SK-N-SH (cell line): ENCODE measurements around the gene GTF2I. TPM values are rescaled to one million over a fixed set of nuclear protein-coding genes. Genes with fewer than 3 reads are reported as not detected.

ENCODE experiments used
- CTCF ChIA-PET: fragments of 300-600, 350-600 bp; formaldehyde crosslinking; extraction: SDS; loops from one replicate; lab custom pipeline; 2021; lab: Yijun Ruan, JAX
- POLR2A ChIA-PET: fragments of 350-600 bp; sonication (Branson Sonifier 250); formaldehyde crosslinking; extraction: SDS; loops from one replicate; lab custom pipeline; 2020; ENCODE audit warnings: antibody characterized with exemption, inconsistent platforms; lab: Yijun Ruan, JAX
- DNase-seq: peaks from one replicate; pipeline ENCODE4 v3.0.0; 2012
- H2AFZ ChIP-seq: fragments of 200-600 bp; sonication (generic); 2 replicates; pipeline ENCODE4 v1.8.1; 2016; ENCODE audit warnings: antibody characterized with exemption, mild to moderate bottlenecking, low read depth
- H3F3A ChIP-seq: fragments of 200-600 bp; sonication (generic); replicated peaks from 2 replicates; pipeline ENCODE3; 2016; ENCODE audit warnings: antibody characterized with exemption, mild to moderate bottlenecking; ENCODE audit not compliant: insufficient read depth
- H3K27ac ChIP-seq, 2 experiments: fragments of 200-500 bp in 1 of 2; fragments of 200-600 bp in 1 of 2; sonication (Bioruptor generic) in 1 of 2; sonication (generic), shearing (Covaris generic) in 1 of 2; 2 replicates each; pipeline versions ENCODE4 v1.5.1 to v1.6.1; 2014 to 2016; ENCODE audit warnings: low read depth in 2 of 2, inconsistent platforms in 1 of 2, low read length in 1 of 2, mild to moderate bottlenecking in 1 of 2, mixed read lengths in 1 of 2
- H3K27me3 ChIP-seq: fragments of 200-600 bp; sonication (generic), shearing (Covaris generic); 2 replicates; pipeline ENCODE4 v1.6.1; 2016; ENCODE audit warnings: mixed run types; ENCODE audit not compliant: insufficient read depth
- H3K36me3 ChIP-seq, 2 experiments: fragments of 200-500 bp in 1 of 2; fragments of 200-600 bp in 1 of 2; sonication (Bioruptor generic) in 1 of 2; sonication (generic) in 1 of 2; replicated peaks in 1 of 2; 2 replicates each; pipeline versions ENCODE3 to v1.5.1; 2014 to 2016; ENCODE audit warnings: low read length in 1 of 2, mild to moderate bottlenecking in 1 of 2; ENCODE audit not compliant: insufficient read depth in 2 of 2, control insufficient read depth in 1 of 2
- H3K4me1 ChIP-seq, 2 experiments: fragments of 200-500 bp in 1 of 2; fragments of 200-600 bp in 1 of 2; sonication (Bioruptor generic) in 1 of 2; sonication (generic), shearing (Covaris generic) in 1 of 2; 2 replicates each; pipeline versions ENCODE4 v1.5.1 to v1.6.1; 2014 to 2016; ENCODE audit warnings: low read depth in 1 of 2, low read length in 1 of 2, mixed run types in 1 of 2; ENCODE audit not compliant: insufficient read depth in 2 of 2, control insufficient read depth in 1 of 2
- H3K4me2 ChIP-seq: fragments of 200-600 bp; sonication (generic), shearing (Covaris generic); 2 replicates; pipeline ENCODE4 v1.6.1; 2017; ENCODE audit warnings: mixed run types
- H3K4me3 ChIP-seq, 2 experiments: fragments of 200-500 bp in 1 of 2; fragments of 200-600 bp in 1 of 2; sonication (Bioruptor generic) in 1 of 2; sonication (generic), shearing (Covaris generic) in 1 of 2; 2 replicates each; pipeline versions ENCODE4 v1.5.1 to v1.8.1; 2014 to 2016; ENCODE audit warnings: low read depth in 2 of 2, inconsistent platforms in 1 of 2, low read length in 1 of 2, mild to moderate bottlenecking in 1 of 2, mixed read lengths in 1 of 2, moderate library complexity in 1 of 2
- H3K79me2 ChIP-seq: fragments of 200-600 bp; sonication (generic); 2 replicates; pipeline ENCODE4 v1.8.1; 2017; ENCODE audit warnings: mild to moderate bottlenecking; ENCODE audit not compliant: insufficient read depth
- H3K9ac ChIP-seq: fragments of 200-600 bp; sonication (generic); 2 replicates; pipeline ENCODE4 v1.6.1; 2017; ENCODE audit warnings: mixed run types
- H3K9me2 ChIP-seq: fragments of 200-600 bp; sonication (generic); 2 replicates; pipeline ENCODE4 v1.6.1; 2017; ENCODE audit warnings: mixed run types
- H3K9me3 ChIP-seq: fragments of 200-600 bp; sonication (generic); 2 replicates; pipeline ENCODE4 v1.6.1; 2017; ENCODE audit warnings: mixed run types, mild to moderate bottlenecking, moderate library complexity
- H4K20me1 ChIP-seq: fragments of 200-600 bp; sonication (generic); 2 replicates; pipeline ENCODE4 v1.6.1; 2017; ENCODE audit warnings: mild to moderate bottlenecking, mixed run types; ENCODE audit not compliant: insufficient read depth
- EZH2phosphoT487 ChIP-seq: fragments of 200-600 bp; sonication (generic); IDR thresholded peaks from 2 replicates; pipeline ENCODE4 v1.6.1; 2017; ENCODE audit warnings: low read depth, mixed run types, mild to moderate bottlenecking, antibody characterized with exemption, moderate library complexity, borderline replicate concordance
- FOXM1 ChIP-seq: IDR thresholded peaks from 2 replicates; pipeline ENCODE4 v1.4.0; 2012; ENCODE audit warnings: low read depth, mild to moderate bottlenecking
- RCOR1 ChIP-seq: fragments of 150-350 bp; IDR thresholded peaks from 2 replicates; pipeline ENCODE4 v1.6.1; 2017; ENCODE audit warnings: antibody characterized with exemption, low read length
- REST ChIP-seq: IDR thresholded peaks from 2 replicates; pipeline ENCODE4 v1.6.1; 2012; ENCODE audit warnings: mild to moderate bottlenecking, low read depth, low read length, moderate library complexity
- SIN3A ChIP-seq: IDR thresholded peaks from 2 replicates; pipeline ENCODE4 v1.6.1; 2012; ENCODE audit warnings: low read depth, mild to moderate bottlenecking, low read length, moderate library complexity, borderline replicate concordance
- TAF1 ChIP-seq: IDR thresholded peaks from 2 replicates; pipeline ENCODE4 v1.6.1; 2012; ENCODE audit warnings: low read depth, mild to moderate bottlenecking, low read length, moderate library complexity, borderline replicate concordance
- TCF12 ChIP-seq: IDR thresholded peaks from 2 replicates; pipeline ENCODE4 v1.4.0; 2012
- WGBS: methylation state at CpG from one replicate; pipeline ENCODE4 v1.1.6; 2017; ENCODE audit warnings: low lambda C conversion rate; 5-methylcytosine and 5-hydroxymethylcytosine counted together
- polyA plus RNA-seq, 3 experiments: library from polyadenylated mRNA; depleted of rRNA; stranded (reverse); fragments of >200 nt; gene quantifications; 2 replicates each; pipeline ENCODE4 v1.2.3, GENCODE V29; 2012
- TF ChIP-seq, protein P1 (sequence below): IDR thresholded peaks from 2 replicates; pipeline ENCODE4 v1.4.0; 2012; ENCODE audit warnings: low read depth, borderline replicate concordance
- TF ChIP-seq, protein P2 (sequence below): IDR thresholded peaks from 2 replicates; pipeline ENCODE4 v1.4.0; 2012; ENCODE audit warnings: low read depth, borderline replicate concordance

Gene GTF2I
- polyA plus RNA-seq, 1 of the 3 experiments (the other 2 are of a cell fraction): 90.5 TPM

- H3K79me2 ChIP-seq: no peaks in the 10 kb centered on the region
- no peak overlapping the region for H3K4me2 ChIP-seq
- POLR2A ChIA-PET: no interaction called here
- H3K9ac ChIP-seq: no peak overlapping the region
- H3K9me3 ChIP-seq: no peaks in the 10 kb centered on the region
- H3F3A ChIP-seq: peaks cover 6% of the 10 kb centered on the region
- H3K36me3 ChIP-seq: no peaks in the 10 kb centered on the region
- H3K9me2 ChIP-seq: no peaks in the 10 kb centered on the region
- peaks cover 0 to 2% of the 10 kb centered on the region in 2 experiments; a peak in 1 of 4 replicates for H3K4me1 ChIP-seq
- 79% methylated on average over 12 of the region's 12 CpGs for WGBS
- H2AFZ ChIP-seq: no peak overlapping the region
- no peak overlapping the region for H3K4me3 ChIP-seq
- peak; percentile 45 for DNase-seq
- TF ChIP-seq FOXM1: no peak
- TF ChIP-seq, protein P1, sequence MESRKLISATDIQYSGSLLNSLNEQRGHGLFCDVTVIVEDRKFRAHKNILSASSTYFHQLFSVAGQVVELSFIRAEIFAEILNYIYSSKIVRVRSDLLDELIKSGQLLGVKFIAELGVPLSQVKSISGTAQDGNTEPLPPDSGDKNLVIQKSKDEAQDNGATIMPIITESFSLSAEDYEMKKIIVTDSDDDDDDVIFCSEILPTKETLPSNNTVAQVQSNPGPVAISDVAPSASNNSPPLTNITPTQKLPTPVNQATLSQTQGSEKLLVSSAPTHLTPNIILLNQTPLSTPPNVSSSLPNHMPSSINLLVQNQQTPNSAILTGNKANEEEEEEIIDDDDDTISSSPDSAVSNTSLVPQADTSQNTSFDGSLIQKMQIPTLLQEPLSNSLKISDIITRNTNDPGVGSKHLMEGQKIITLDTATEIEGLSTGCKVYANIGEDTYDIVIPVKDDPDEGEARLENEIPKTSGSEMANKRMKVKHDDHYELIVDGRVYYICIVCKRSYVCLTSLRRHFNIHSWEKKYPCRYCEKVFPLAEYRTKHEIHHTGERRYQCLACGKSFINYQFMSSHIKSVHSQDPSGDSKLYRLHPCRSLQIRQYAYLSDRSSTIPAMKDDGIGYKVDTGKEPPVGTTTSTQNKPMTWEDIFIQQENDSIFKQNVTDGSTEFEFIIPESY: no peak
- TF ChIP-seq SIN3A: no peak
- TF ChIP-seq RCOR1: no peak
- no peak for TF ChIP-seq REST
- TF ChIP-seq TAF1: no peak
- TF ChIP-seq, protein P2, sequence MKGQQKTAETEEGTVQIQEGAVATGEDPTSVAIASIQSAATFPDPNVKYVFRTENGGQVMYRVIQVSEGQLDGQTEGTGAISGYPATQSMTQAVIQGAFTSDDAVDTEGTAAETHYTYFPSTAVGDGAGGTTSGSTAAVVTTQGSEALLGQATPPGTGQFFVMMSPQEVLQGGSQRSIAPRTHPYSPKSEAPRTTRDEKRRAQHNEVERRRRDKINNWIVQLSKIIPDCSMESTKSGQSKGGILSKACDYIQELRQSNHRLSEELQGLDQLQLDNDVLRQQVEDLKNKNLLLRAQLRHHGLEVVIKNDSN: peak; percentile 74
- TF ChIP-seq EZH2phosphoT487: no peak
- no peak for TF ChIP-seq TCF12
- H3K27me3 ChIP-seq: no peaks in the 10 kb centered on the region
- H3K27ac ChIP-seq: no peak overlapping the region
- CTCF ChIA-PET: interaction anchor here (0.6 to 1.2 kb wide), 3 partner anchors 9 to 1008 kb away, joined by 3 to 5 read pairs (median 4); no protein-coding TSS in a partner anchor
- no peaks in the 10 kb centered on the region for H4K20me1 ChIP-seq
These were observed 29.7 kb upstream of the GTF2I start for GRCh38 chr7:74627661-74628411.
